ENCODE data around the gene RMND5A.
"Not testable (repeated sequence)": the region's sequence is repeated elsewhere in the genome, so short reads cannot be mapped to it uniquely, and the experiment has no call there.

Gene RMND5A

DNA sequence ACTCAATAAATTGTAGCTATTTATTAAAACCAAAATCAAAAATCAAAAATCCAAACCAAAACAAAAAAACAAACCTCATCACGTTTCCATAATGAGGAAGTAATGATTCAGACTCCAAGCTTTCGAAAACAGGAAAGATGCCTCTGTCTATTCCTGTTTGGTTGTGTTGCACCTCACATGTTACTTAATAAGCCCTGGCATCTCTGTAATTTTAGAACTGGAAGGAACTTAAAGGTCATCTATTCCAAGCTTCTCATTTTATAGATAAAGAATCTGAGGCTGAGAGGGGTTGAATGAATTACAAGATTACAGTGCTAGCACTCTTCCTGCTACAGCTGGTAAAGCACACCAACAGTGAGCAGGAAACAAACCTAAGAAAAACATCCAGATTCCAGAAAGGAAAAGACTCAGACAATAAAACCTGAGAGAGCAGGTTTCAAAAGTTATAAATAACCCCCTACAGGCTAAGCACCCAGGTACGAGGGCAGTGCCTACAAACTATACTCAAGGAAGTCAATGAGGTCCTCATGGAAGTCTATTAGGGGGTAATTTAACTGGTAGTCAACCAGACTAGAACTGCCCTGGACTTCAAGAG lies 5.4 kb upstream of the RMND5A start:
- DNase-seq (ENCODE audit: low read depth): not testable (repeated sequence)

- not testable (repeated sequence) for DNase-seq (ENCODE audit: low read depth)
Measured at GRCh38 chr2:86719263-86719636, 841 bp upstream of the RMND5A start.

DNA sequence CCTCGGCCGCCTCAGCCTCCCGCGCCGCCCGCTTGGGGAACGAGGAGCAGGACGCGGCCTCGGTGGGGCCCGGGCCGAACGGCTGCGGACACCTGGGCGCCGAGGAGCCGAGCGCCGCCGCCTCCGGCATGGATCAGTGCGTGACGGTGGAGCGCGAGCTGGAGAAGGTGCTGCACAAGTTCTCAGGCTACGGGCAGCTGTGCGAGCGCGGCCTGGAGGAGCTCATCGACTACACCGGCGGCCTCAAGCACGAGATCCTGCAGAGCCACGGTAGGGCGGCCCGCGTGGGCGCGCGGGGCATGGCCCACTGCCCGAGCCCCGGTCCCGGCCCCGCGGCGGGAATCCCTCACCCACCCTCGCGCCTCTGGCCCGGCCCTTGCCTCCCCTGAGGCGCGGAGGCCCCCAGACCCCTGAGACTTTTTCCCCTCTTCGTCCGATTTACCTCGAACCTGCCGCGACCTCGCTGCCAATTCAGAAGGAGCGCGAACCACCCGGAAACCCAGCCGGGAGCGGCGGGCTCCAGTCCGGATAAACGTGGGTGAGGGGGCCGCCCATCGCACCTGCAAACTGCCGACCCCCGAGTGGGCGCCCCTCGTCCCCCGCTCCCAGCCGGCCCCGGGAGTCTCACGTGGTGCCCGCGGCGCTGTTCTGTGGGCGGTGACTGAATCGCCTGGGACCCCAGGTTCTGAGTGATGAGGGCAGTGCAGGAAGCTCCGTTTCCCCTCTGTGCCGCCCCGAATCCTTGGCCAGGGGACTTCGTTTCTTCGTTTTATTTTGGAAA lies 639 bp downstream of the RMND5A start:
- DNase-seq (ENCODE audit: low read depth): not testable (repeated sequence)

DNA sequence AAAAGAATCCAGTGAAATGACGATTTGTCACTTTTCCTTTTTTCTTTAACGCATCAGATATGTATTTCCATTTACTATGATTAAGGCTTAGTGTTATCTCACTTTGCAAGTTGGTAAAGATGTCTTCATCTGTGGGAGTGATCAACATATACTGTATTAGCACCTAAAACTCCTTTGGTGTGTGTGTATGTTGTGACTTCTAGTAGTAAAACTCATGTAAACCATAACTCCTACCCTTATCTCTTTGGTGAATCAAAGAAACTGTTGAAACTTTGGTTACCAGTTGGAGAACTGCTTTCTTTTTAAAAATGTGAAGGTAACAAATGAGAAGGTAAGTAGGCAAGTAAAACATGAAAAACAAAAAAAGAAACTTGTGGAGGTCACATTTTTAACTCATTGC lies 5.6 kb downstream of the RMND5A start:
- DNase-seq (ENCODE audit: low read depth): not testable (repeated sequence)

GRCh38 chr2:86732040-86732525 lies 12.0 kb downstream of the RMND5A start:
- DNase-seq (ENCODE audit: low read depth): not testable (repeated sequence)

GRCh38 chr2:86732837-86733236 lies 12.7 kb downstream of the RMND5A start:
- DNase-seq (ENCODE audit: low read depth): not testable (repeated sequence)

DNA sequence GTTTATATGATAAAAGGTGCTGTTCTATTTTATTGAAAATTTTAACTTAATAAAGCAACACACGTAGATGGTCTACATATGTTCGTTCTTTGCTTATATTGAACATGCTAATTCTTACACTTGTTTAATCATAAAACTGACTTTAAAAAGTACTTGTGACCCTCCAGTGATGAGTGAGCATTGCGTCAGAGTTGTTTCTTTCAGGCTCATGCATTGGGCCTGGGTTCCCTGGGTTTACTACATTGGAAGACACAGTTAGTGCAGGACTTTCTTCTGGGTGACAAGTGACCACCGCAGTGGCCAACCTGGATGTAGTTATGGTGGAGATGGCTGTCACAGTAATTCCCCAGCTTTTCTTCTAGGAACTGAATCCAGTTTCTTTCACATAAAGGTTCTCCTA lies 13.4 kb downstream of the RMND5A start:
- not testable (repeated sequence) for DNase-seq (ENCODE audit: low read depth)

DNA sequence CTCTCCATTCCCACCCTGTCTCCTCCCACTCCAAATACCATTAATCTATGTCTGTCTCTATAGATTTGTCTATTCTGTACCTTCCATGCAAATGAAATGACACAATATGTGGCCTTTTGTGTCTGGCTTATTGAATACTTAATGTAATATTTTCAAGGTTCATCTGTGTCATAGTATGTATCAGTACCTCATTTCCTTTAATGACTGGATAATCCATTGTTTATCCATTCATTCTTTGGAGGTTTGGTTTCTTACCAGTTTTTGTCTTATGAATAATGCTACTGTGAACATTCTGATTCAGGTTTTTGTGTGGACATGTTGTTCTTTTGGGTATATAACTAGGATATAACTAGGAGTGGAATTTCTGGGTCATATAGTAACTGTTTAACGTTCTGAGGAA lies 14.8 kb downstream of the RMND5A start:
- DNase-seq (ENCODE audit: low read depth): not testable (repeated sequence)

DNA sequence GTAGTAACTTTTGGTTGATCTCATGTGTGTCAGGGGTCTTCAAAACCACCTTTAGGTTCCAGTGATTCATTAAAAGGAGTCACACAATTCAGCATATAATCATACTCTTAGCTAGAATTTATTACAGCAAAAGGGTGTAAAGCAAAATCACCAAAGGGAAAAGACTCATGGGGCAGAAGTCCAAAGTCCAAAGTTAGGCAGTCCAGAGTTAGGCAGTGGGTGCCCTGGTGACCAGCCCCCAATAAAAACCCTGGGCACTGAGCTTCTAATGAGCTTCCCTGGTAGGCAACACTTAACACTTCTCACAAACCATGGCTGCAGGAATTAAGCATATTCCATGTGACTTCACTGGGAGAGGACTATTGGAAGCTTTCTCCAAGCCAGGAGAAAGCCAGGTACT lies 19.4 kb downstream of the RMND5A start:
- DNase-seq (ENCODE audit: low read depth): not testable (repeated sequence)

DNA sequence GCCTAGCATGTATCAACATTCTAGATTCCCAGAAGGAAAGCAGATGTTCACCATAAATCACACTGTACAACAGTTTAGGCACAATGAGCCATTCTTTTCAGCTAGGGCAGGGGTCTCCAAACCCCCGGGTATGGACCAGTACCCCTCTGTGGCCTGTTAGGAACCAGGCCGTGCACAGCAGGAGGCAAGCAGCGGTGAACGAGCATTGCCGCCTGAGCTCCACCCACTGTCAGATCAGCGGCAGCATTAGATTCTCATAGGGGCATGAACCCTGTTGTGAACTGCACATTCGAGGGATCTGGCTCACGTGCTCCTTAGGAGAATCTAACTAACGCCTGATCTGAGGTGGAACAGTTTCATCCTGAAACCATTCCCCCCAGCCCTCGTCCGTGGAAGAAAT lies 19.8 kb downstream of the RMND5A start:
- DNase-seq (ENCODE audit: low read depth): not testable (repeated sequence)

DNA sequence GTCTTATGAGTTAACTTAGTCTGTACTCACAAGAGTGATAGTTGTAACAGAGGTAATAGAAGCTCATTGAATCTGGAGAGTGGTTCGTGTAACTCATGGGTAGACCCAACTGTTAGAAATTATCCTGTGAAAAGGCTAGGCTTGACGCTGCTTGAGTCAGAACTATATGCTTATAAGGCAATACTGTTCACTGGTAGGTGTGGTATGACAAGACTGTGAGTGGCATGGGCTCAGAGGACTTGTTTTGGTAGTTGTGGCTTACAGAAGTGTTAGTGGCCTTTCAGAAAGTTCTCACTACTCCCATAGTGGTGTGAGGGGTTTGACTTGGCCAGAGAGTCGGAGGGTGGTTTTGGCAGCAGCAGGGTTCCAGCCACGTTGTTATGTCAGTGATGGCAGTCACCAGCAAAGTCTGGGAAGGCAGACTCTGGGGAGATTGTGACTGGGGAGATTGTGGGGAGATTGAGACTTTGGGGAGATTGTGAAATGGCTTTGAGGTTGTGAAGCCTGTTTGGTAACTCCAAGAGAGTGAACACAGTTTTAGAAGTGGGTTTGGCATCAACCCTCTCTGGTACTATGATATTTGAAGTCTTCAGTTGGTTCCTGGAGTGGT lies 21.9 kb downstream of the RMND5A start:
- not testable (repeated sequence) for DNase-seq (ENCODE audit: low read depth)

DNA sequence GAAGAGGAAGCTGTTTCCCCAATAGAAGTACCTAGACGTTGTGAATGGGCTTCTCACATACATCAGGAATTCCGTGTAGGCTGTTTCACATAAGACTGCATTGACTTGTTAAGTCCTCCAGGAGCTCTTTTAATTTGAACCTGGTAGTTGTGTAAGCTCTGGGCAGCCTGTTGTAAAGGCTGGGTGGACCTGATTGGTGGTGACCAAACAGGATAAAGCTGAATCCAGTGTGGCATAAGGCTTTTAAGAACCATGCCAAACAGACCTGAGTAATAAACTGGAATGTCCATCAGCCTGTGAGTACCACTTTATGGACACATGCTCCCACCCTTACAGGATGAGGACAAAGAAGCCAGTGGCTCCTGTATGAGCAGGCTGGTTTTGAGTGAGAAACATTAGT lies 24.1 kb downstream of the RMND5A start:
- no peak for DNase-seq (ENCODE audit: low read depth)

DNA sequence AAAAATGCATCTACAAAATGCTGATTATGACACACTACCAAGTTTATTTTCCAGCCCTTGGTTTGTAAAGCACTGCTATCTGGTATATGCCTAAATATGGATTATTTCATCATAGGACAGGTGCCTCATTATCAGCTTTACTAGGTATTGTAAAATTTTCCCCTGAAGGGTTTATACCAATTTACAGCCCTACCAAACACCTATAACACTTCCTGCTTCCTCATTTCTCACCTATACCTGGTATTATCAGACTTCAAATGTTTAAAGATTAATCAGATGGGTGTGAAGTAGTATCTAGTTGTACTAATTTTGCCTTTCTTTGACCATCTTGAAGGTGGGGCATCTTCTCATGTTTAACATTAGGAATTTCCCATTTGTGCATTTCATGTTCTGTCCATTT lies 26.8 kb downstream of the RMND5A start:
- no peak for DNase-seq (ENCODE audit: low read depth)

DNA sequence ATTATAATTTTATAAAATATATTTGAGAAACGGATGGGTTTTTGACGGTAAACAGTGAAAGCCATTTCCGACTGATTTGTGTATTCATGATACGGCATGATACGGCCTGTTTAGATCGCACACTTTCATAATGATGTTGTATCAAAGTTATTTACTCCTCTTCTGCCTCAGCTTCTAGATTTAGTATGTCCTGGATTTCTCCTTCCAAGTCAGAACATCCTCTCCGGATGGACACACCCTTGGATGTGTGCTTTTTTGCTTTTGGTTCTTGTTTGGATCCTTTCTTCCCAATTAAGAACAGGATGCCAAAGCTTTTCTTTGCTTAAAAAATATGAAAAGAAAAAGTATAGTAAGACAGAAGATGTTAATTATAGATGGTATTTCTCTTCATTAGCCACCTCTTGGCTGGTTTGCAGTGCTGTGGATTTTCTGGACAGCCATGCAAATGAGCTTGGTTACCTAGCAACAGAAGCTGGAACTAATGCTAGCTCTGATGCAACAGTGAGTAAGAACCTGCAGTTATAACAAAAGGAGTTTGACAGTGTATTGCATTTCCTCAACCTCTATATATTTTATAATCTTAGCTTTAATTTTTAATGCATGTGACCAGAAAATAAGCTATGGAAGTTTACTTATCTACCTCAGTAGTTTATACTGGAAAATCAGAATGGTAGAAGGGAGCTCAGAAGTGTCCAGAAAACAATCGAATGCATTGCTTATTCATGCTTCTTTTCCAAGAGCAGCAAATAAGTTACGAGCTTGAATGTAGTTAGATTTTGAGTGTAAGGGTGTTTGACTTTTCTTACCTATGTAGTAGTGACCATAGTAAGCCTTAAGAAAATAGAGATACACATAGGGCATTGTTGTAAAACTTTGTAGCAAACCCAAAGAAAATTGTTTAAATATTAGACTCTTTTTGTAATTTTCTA lies 27.9 kb downstream of the RMND5A start:
- DNase-seq (ENCODE audit: low read depth): no peak

DNA sequence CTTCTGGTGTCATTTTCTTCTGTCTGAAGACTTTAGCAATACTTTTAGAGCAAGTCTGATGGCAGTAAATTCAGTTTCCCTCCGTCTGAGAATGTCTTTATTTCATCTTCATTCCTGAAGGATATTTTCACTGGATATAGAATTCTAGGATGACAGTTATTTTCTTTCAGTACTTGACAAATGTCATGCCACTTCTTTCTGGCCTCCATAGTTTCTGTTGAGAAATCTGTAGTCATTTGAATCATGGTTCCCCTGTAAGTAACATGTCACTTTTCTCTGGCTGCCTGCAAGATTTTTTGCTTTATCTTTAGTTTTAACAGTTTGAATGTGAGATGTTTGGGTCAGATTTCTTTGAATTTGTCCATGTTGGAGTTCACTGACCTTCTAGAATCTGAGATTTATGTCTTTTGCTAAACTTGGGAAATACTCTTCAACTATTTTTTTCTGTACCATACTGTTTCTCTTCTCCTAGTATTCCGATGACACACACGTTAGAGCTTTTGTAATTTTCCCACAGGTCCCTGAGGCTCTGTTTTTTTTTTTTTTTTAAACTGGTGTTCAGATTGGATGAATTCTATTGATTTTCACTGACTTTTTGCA lies 30.2 kb downstream of the RMND5A start:
- no peak for DNase-seq (ENCODE audit: low read depth)

GRCh38 chr2:86751778-86752177 lies 31.7 kb downstream of the RMND5A start:
- DNase-seq (ENCODE audit: low read depth): no peak

- no peak for DNase-seq (ENCODE audit: low read depth)
Measured at GRCh38 chr2:86752934-86753333, 32.8 kb downstream of the RMND5A start.

DNA sequence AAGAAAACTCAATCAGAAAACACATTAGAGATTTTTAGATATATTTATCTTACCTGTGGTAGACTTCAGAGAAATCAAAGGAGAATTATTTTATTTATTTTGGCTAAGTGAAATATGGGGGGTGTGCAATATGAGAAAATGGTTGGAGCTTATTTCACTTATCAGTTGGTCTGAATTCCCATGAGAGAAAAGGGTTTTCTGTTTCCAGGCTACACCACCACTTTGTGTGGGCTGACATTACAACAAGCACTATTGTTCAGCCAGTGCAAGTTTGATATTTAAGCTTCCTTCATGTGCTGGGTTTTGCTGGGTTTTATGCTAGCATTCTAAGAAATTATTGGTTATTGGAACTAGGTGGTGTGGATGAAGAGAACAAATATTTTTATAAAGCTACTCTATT lies 33.5 kb downstream of the RMND5A start:
- DNase-seq (ENCODE audit: low read depth): no peak

DNA sequence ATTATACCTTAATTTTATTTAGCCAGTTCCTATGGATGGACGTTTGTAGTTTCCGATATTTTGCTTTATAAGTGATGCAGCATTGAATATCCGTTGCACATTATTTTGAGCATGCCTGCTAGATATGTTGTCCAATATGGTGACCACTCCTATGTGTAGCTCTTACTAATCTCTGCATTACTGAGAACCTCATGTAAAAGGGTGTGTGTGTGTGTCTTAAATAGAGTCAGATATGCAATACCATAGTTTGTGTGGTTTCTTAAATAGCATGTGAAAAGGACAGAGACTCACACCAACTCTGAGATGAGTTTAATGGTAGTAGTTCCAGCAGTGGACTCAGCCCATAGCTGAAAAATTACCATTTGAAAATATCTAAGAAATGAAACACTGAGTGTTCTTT lies 38.3 kb downstream of the RMND5A start:
- no peak for DNase-seq (ENCODE audit: low read depth)

- no peak for DNase-seq (ENCODE audit: low read depth)
Measured at GRCh38 chr2:86760371-86760770, 40.3 kb downstream of the RMND5A start.

DNA sequence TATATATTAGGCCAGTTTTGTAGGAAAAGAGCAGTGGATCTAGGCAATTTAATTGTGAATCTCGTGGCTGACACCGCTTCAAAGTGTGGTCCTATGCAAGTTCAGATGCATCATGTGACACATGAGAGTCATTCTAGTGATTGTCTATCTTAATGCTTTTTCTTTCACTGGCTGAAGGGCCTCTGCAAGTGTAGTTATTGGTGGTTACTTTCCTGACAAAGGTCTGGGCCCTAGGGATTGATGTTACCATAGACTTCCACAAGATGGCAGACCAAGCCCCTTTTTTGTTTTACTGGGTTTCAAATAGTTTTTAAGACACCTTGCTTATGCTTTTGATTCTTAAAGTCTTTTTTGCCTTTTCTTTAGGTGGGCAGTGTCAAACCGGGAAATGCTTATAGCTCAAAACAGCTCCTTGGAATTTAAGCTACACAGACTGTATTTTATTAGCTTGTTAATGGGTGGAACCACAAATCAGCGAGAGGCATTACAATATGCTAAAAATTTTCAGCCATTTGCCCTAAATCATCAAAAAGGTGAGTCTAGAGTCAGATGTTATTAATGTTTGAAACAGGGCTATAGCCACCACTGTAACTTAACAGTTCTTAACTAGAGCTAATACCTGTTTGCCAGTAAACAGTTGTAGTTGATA lies 44.7 kb downstream of the RMND5A start:
- no peak for DNase-seq (ENCODE audit: low read depth)
